Natural killer cell (primary cell): Measurements from ENCODE around the gene XPOT. TPM values are rescaled to one million over a fixed set of nuclear protein-coding genes. Genes with fewer than 3 reads are reported as not detected.

Experiments used
- ATAC-seq, 3 donors: fragments of 150-1000 bp in 2 of 3; fragments of 200-7000 bp in 1 of 3; cut with Tn5 transposase; 1 replicate in 1 of 3; 2 replicates in 2 of 3; pipeline ENCODE4 v1.10.0; 2021; ENCODE audit warnings: mild to moderate bottlenecking in 2 of 3, moderate library complexity in 2 of 3
- DNase-seq, 2 donors: peaks; one replicate each; pipeline versions ENCODE4 v3.0.0 to v3.0.0-alpha.2; 2013 to 2021; ENCODE audit warnings: mixed read lengths in 1 of 2
- H3K27ac ChIP-seq: one replicate; pipeline ENCODE4 v1.5.1; 2013; ENCODE audit warnings: mild to moderate bottlenecking, low read length
- H3K27me3 ChIP-seq: one replicate; pipeline ENCODE4 v1.6.1; 2013; ENCODE audit warnings: low read length; ENCODE audit not compliant: control insufficient read depth, insufficient read depth
- H3K36me3 ChIP-seq: one replicate; pipeline ENCODE4 v1.6.1; 2013; ENCODE audit warnings: low read length; ENCODE audit not compliant: control insufficient read depth, insufficient read depth
- H3K4me1 ChIP-seq: one replicate; pipeline ENCODE4 v1.6.1; 2013; ENCODE audit warnings: low read length; ENCODE audit not compliant: control insufficient read depth, insufficient read depth
- H3K4me3 ChIP-seq: one replicate; pipeline ENCODE4 v1.5.1; 2013; ENCODE audit warnings: low read length
- H3K9me3 ChIP-seq: one replicate; pipeline ENCODE4 v1.6.1; 2013; ENCODE audit warnings: low read length; ENCODE audit not compliant: control insufficient read depth, insufficient read depth
- H3K27ac Mint-ChIP-seq, 2 donors: one replicate each; pipeline ENCODE4 v1.8.0; 2022; ENCODE audit warnings: mild to moderate bottlenecking in 2 of 2, mixed read lengths in 2 of 2, moderate library complexity in 1 of 2
- H3K27me3 Mint-ChIP-seq, 2 donors: one replicate each; pipeline ENCODE4 v1.8.0; 2022; ENCODE audit warnings: low read depth in 2 of 2, mixed read lengths in 2 of 2
- H3K36me3 Mint-ChIP-seq: one replicate; pipeline ENCODE4 v1.8.0; 2022; ENCODE audit warnings: mixed read lengths
- H3K4me1 Mint-ChIP-seq, 2 donors: one replicate each; pipeline ENCODE4 v1.8.0; 2022; ENCODE audit warnings: mixed read lengths in 2 of 2
- H3K4me3 Mint-ChIP-seq: one replicate; pipeline ENCODE4 v1.8.0; 2022; ENCODE audit warnings: mild to moderate bottlenecking, moderate library complexity, mixed read lengths
- H3K9me3 Mint-ChIP-seq, 2 donors: one replicate each; pipeline ENCODE4 v1.8.0; 2022; ENCODE audit warnings: mixed read lengths in 2 of 2
- WGBS: methylation state at CpG from one replicate; pipeline ENCODE4 v1.1.7; 2013; ENCODE audit warnings: missing lambda C conversion rate; ENCODE audit not compliant: insufficient coverage; 5-methylcytosine and 5-hydroxymethylcytosine counted together
- intact Hi-C: fragments of 100-400 bp; cut with micrococcal nuclease; formaldehyde crosslinking; loops from one replicate; pipeline ENCODE4 v1.14.2; 2022
- total RNA-seq, 4 donors: library from RNA; stranded (reverse); fragments of 120-200 nt in 1 of 4; gene quantifications; one replicate each; pipeline versions ENCODE4 v1.2.3 to v1.2.4, GENCODE V29; 2013 to 2022
- TF ChIP-seq, protein P1 (sequence below): fragments of 200-600 bp; IDR thresholded peaks from one replicate; pipeline ENCODE4 v1.8.0; 2022; ENCODE audit warnings: antibody characterized with exemption

XPOT gene
- total RNA-seq, 3 donors from 2014 or later (not counting 1 experiment from before 2014, with no cell fraction given), result 39.8 to 51.5 (median 45.0) TPM

DNA sequence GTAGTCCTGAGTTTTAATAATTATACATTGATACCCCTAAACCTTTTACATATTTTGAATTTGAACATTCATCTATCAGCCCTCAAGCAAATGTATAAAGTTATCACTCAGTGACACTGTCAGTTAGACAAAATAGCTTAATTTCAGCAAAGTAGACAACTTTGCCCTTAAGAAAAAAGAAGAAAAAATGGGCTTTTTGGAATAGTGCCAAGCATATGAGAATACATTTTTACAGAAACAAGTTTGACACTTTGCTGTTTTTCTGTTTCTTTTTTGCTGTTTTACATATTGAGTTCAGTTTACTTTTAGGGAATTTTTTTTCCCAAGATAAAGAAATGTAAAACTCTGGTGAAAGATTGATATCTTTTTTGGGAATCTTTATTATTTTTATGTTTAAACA lies 62.0 kb downstream of the XPOT start:
- ATAC-seq, result no peak
- DNase-seq, result no peak
- Mint-ChIP-seq H3K36me3 (peaks cover 12% of the 10 kb centered on the region), H3K4me1 (peaks cover 13 to 24% of the 10 kb centered on the region in 2 donors), H3K27ac (peak overlapping the region in 1 of 2 donors; percentile 46), H3K27me3 (no peaks in the 10 kb centered on the region), H3K9me3 (no peaks in the 10 kb centered on the region), H3K4me3 (no peak overlapping the region)
- no peak overlapping the region for H3K4me3 ChIP-seq
- intact Hi-C loops, result no loop called here
- TF ChIP-seq, protein P1, sequence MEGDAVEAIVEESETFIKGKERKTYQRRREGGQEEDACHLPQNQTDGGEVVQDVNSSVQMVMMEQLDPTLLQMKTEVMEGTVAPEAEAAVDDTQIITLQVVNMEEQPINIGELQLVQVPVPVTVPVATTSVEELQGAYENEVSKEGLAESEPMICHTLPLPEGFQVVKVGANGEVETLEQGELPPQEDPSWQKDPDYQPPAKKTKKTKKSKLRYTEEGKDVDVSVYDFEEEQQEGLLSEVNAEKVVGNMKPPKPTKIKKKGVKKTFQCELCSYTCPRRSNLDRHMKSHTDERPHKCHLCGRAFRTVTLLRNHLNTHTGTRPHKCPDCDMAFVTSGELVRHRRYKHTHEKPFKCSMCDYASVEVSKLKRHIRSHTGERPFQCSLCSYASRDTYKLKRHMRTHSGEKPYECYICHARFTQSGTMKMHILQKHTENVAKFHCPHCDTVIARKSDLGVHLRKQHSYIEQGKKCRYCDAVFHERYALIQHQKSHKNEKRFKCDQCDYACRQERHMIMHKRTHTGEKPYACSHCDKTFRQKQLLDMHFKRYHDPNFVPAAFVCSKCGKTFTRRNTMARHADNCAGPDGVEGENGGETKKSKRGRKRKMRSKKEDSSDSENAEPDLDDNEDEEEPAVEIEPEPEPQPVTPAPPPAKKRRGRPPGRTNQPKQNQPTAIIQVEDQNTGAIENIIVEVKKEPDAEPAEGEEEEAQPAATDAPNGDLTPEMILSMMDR, result no peak
- peaks cover 69% of the 10 kb centered on the region for H3K36me3 ChIP-seq
- no peaks in the 10 kb centered on the region for H3K9me3 ChIP-seq
- no peaks in the 10 kb centered on the region for H3K27me3 ChIP-seq
- H3K4me1 ChIP-seq, result no peaks in the 10 kb centered on the region
- no peak overlapping the region for H3K27ac ChIP-seq

DNA sequence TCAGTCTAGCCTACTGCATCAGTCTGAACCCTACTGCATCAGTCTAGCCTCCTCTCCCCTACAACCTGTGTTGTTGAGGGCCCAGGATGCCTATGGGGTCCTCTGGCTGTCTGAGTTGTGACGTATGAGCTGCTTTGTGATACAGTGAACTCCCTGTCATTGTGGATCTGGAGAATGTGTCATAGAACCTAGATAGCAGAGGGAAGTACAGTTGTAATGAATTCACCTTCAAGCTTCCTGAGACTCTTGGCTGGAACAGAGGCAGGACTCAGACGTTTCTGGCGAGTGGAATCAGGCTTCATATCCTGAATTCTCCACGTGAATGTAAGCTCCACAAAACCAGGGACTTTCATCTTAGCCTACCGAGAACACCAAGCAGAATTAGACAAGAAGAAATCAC lies 64.8 kb downstream of the XPOT start:
- intact Hi-C loops, result no loop called here
- no peaks in the 10 kb centered on the region for H3K9me3 ChIP-seq
- TF ChIP-seq, protein P1, result no peak
- H3K4me1 ChIP-seq, result no peaks in the 10 kb centered on the region
- 84% methylated on average over 5 of the region's 5 CpGs for WGBS
- H3K4me3 ChIP-seq, result no peak overlapping the region
- Mint-ChIP-seq H3K4me1 (peaks cover 25 to 30% of the 10 kb centered on the region in 2 donors), H3K27ac (peak overlapping the region in 1 of 2 donors; percentile 68), H3K27me3 (no peaks in the 10 kb centered on the region), H3K9me3 (no peaks in the 10 kb centered on the region), H3K4me3 (no peak overlapping the region), H3K36me3 (peaks cover 12% of the 10 kb centered on the region)
- no peaks in the 10 kb centered on the region for H3K27me3 ChIP-seq
- ATAC-seq (no peak), DNase-seq (no peak)
- H3K36me3 ChIP-seq, result peaks cover 71% of the 10 kb centered on the region
- no peak overlapping the region for H3K27ac ChIP-seq

GRCh38 chr12:64469455-64470142 lies 65.4 kb downstream of the XPOT start:
- Mint-ChIP-seq H3K4me1 (peaks cover 25 to 30% of the 10 kb centered on the region in 2 donors), H3K9me3 (no peaks in the 10 kb centered on the region), H3K36me3 (peaks cover 9% of the 10 kb centered on the region), H3K4me3 (no peak overlapping the region), H3K27ac (peak overlapping the region; percentile 37 to 68), H3K27me3 (no peaks in the 10 kb centered on the region)
- H3K4me3 ChIP-seq, result no peak overlapping the region
- peaks cover 71% of the 10 kb centered on the region for H3K36me3 ChIP-seq
- H3K4me1 ChIP-seq, result no peaks in the 10 kb centered on the region
- no peaks in the 10 kb centered on the region for H3K9me3 ChIP-seq
- intact Hi-C loops, result no loop called here
- ATAC-seq, result no peak
- no peaks in the 10 kb centered on the region for H3K27me3 ChIP-seq
- 100% methylated on average over 2 of the region's 2 CpGs for WGBS
- no peak overlapping the region for H3K27ac ChIP-seq
- DNase-seq, result no peak
- TF ChIP-seq, protein P1, result no peak

GRCh38 chr12:64470495-64470894 lies 66.3 kb downstream of the XPOT start:
- Mint-ChIP-seq H3K27ac (peak overlapping the region in 1 of 2 donors; percentile 67), H3K27me3 (no peaks in the 10 kb centered on the region), H3K9me3 (no peaks in the 10 kb centered on the region), H3K4me1 (peaks cover 23 to 30% of the 10 kb centered on the region in 2 donors), H3K36me3 (peaks cover 10% of the 10 kb centered on the region), H3K4me3 (no peak overlapping the region)
- Histone ChIP-seq H3K27ac (no peak overlapping the region), H3K4me3 (no peak overlapping the region), H3K27me3 (no peaks in the 10 kb centered on the region), H3K9me3 (no peaks in the 10 kb centered on the region), H3K36me3 (peaks cover 67% of the 10 kb centered on the region), H3K4me1 (no peaks in the 10 kb centered on the region)
- no peak for DNase-seq
- WGBS, result 100% methylated on average over 1 of the region's 2 CpGs
- no peak for ATAC-seq
- intact Hi-C loops, result no loop called here
- TF ChIP-seq, protein P1, result no peak
